Thymus (tissue), 11 donors: ENCODE results near the gene MED27. TPM values are rescaled to one million over a fixed set of nuclear protein-coding genes. Genes with fewer than 3 reads are reported as not detected.

Experiments used
- DNase-seq, 9 donors: peaks; one replicate each; pipeline ENCODE4 v3.0.0-alpha.2; 2013; ENCODE audit warnings: low spot score in 9 of 9, low read depth in 6 of 9, missing footprints in 1 of 9
- H3K27ac ChIP-seq, 2 donors: one replicate each; pipeline ENCODE4 v1.5.1; 2013; ENCODE audit warnings: control low read depth in 1 of 2, low read depth in 1 of 2, low read length in 1 of 2, mild to moderate bottlenecking in 1 of 2, moderate library complexity in 1 of 2
- H3K27me3 ChIP-seq, 2 donors: one replicate each; pipeline ENCODE4 v1.5.1; 2013; ENCODE audit warnings: low read length in 1 of 2; ENCODE audit not compliant: control insufficient read depth in 2 of 2, insufficient read depth in 1 of 2
- H3K36me3 ChIP-seq, 2 donors: one replicate each; pipeline ENCODE4 v1.5.1; 2013; ENCODE audit warnings: low read length in 1 of 2, mild to moderate bottlenecking in 1 of 2, moderate library complexity in 1 of 2; ENCODE audit not compliant: control insufficient read depth in 2 of 2, insufficient read depth in 2 of 2
- H3K4me1 ChIP-seq, 2 donors: one replicate each; pipeline ENCODE4 v1.5.1; 2013; ENCODE audit warnings: low read length in 2 of 2; ENCODE audit not compliant: control insufficient read depth in 2 of 2, insufficient read depth in 2 of 2
- H3K4me3 ChIP-seq, 2 donors: one replicate each; pipeline ENCODE4 v1.5.1; 2013; ENCODE audit warnings: low read length in 2 of 2, control low read depth in 1 of 2, mild to moderate bottlenecking in 1 of 2
- H3K9me3 ChIP-seq, 2 donors: one replicate each; pipeline ENCODE4 v1.5.1; 2013; ENCODE audit warnings: low read length in 1 of 2, mild to moderate bottlenecking in 1 of 2; ENCODE audit not compliant: control insufficient read depth in 2 of 2, insufficient read depth in 1 of 2
- whole genome bisulfite sequencing: extraction: QIAGEN DNeasy Blood & Tissue Kit; methylation state at CpG from one replicate; pipeline ENCODE4 v1.1.7; 2013; 5-methylcytosine and 5-hydroxymethylcytosine counted together
- polyA plus RNA-seq: library from polyadenylated mRNA; stranded (reverse); fragments of 200-250 nt; gene quantifications from one replicate; pipeline ENCODE4 v1.2.3, GENCODE V29; 2013
- total RNA-seq: library from RNA; stranded (reverse); fragments of 120-200 nt; gene quantifications from one replicate; pipeline ENCODE4 v1.2.4, GENCODE V29; 2013
- donor health status: healthy.

MED27 gene
- total and polyA plus RNA-seq, 2 donors: 27.2 to 31.0 TPM

DNA sequence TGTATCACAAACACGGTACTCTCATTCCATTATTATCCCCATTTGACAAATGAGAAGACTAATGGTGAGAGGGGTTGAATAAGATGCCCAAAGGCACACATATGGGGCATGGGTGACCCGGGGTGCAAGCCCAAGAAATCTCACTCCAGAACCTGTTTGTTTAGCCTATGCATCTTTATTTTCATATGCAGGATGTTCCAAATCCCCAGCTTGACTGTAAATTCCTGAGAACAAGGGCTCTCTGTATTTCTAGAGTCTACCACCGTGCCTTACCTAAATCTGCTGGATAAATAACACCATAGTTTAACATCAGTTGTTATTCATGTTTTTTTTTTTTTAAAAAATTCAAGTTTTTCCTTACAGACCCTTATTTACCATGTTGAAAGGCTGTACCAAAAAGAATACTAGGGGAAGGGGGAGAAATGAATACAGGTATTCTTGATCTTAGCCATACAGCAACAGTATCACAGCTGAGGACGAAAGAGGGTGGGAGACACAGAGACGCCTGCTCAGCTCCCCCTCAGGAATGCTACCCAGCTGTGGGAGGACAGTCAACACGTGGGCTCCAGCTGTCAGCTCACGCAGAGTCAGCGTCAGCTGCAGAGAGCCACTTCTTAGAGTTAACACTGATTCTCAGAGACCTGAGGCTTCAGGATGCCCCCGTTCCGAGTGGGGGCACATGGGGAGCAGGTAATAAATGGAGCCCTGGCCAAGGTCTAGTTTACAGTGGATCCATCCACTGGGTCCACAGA lies 86.6 kb downstream of the MED27 start:
- peaks cover 4 to 12% of the 10 kb centered on the region in 2 donors for H3K36me3 ChIP-seq
- H3K4me1 ChIP-seq: no peaks in the 10 kb centered on the region
- H3K9me3 ChIP-seq: no peaks in the 10 kb centered on the region
- H3K27me3 ChIP-seq: no peaks in the 10 kb centered on the region
- no peak overlapping the region for H3K27ac ChIP-seq
- DNase-seq: no peak
- H3K4me3 ChIP-seq: no peak overlapping the region
- 95% methylated on average over 10 of the region's 10 CpGs for WGBS

DNA sequence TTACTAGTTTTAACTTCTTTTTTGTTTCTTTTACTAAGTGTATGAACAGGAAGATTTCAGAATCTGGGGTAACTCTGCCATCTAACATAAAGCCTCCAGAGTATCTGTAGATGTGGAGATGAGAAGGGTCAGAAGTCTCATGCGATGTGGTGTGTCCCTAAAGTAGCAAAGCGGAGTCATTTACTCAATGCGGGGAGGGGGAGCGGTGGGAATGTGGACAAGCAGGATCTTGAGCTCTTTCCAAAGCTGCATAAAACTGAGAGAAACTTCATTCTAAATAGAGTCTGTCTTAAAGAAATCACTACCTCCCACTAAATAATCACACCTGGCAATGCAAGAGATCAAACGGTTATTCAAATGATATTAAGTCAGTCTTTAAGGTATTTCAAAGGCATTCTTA lies 92.4 kb downstream of the MED27 start:
- no peak overlapping the region for H3K4me3 ChIP-seq
- 97% methylated on average over 5 of the region's 5 CpGs for WGBS
- DNase-seq: no peak
- H3K27ac ChIP-seq: no peak overlapping the region
- H3K27me3 ChIP-seq: no peaks in the 10 kb centered on the region
- H3K9me3 ChIP-seq: no peaks in the 10 kb centered on the region
- no peaks in the 10 kb centered on the region for H3K4me1 ChIP-seq
- no peaks in the 10 kb centered on the region for H3K36me3 ChIP-seq

DNA sequence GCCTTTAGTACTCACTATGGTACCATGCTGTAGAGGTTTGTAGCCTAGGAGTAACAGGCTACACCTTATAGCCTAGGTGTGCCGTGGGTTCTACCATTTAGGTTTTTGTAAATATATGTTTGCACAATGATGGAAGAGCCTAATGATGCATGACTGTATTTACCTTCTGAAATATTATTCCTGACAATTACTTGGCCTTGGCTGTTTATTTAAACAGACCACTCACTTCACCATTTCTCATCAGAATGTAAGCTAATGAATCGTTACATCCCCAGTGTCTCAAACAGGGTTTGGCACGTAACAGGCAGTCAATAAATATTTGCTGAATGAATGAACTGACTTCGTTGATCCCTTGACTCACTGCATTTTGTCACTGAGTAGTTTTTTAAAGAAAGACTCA lies 93.1 kb downstream of the MED27 start:
- Histone ChIP-seq H3K4me1 (peaks cover 0 to 4% of the 10 kb centered on the region in 2 donors), H3K27me3 (no peaks in the 10 kb centered on the region), H3K4me3 (no peak overlapping the region), H3K9me3 (no peaks in the 10 kb centered on the region), H3K36me3 (no peaks in the 10 kb centered on the region), H3K27ac (no peak overlapping the region)
- DNase-seq: no peak
- 95% methylated on average over 4 of the region's 4 CpGs for WGBS

DNA sequence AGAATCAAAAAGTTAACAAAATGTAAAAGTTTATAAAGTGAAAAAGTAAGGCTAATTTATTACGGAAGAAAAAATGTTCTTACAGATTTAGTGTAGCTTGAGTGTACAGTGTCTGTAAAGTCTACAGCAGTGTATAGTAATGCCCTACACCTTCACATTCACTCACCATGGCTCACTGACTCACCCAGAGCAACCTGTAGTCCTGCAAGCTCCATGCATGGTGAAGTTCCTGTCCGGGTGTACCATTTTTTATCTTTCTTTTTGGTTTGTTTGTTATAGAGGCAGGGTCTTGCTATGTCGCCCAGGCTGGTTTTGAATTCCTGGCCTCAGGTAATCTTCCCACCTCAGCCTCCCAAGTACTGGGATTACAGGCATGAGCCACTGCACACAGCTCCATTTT lies 93.6 kb downstream of the MED27 start:
- Histone ChIP-seq H3K36me3 (no peaks in the 10 kb centered on the region), H3K9me3 (no peaks in the 10 kb centered on the region), H3K27ac (no peak overlapping the region), H3K4me3 (no peak overlapping the region), H3K27me3 (no peaks in the 10 kb centered on the region), H3K4me1 (peaks cover 0 to 6% of the 10 kb centered on the region in 2 donors)
- DNase-seq: no peak
- over 99% methylated on average over 3 of the region's 3 CpGs for WGBS

DNA sequence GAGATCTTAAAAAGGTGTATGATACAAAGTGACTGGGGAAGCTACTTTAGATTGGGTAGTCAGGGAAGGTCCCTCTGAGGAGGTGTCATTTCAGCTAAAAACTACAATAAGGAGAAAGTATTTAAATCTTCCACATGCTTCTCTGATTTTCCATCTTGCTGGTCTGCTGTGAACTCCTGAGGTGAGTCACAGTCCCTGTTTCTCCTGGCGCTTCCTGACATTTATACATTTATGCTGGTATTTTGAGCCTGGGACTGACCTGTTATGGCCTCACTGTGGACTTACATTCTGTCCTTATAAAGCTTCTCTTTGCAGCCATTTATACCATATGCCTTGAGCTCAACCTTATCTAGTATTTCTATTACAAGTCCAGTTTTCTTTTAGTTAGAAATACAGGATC lies 95.1 kb downstream of the MED27 start:
- H3K36me3 ChIP-seq: no peaks in the 10 kb centered on the region
- DNase-seq: no peak
- no peaks in the 10 kb centered on the region for H3K9me3 ChIP-seq
- 95% methylated on average over 1 of the region's 1 CpG for WGBS
- H3K27me3 ChIP-seq: no peaks in the 10 kb centered on the region
- no peak overlapping the region for H3K27ac ChIP-seq
- H3K4me1 ChIP-seq: peaks cover 0 to 6% of the 10 kb centered on the region in 2 donors
- no peak overlapping the region for H3K4me3 ChIP-seq

DNA sequence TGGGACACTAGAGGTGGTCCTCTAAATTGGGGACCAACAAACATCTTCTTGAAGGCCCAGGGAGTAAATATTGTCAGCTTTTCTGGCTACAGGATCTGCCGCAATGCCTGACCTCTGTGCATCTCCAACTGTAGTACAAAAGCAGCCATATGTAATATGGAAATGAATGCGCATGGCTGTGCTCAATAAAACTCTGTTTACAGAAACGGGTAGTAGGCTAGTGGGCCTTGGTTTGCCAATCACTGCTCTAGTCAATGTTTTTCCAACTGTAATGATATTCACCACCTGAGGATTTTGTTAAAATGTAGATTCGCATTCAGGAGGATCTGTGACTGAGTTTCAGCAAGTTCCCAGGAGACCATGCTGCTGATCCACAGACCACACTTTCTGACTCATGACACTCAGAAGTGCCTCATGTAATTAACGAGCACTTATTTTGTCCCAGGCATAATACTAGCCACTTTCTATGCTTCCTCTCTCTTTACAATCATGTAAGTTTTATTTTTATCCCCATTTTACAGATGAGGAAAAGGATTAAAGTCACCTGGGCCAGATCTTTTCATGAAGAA lies 96.9 kb downstream of the MED27 start:
- Histone ChIP-seq H3K4me3 (no peak overlapping the region), H3K9me3 (no peaks in the 10 kb centered on the region), H3K36me3 (no peaks in the 10 kb centered on the region), H3K4me1 (peaks cover 0 to 6% of the 10 kb centered on the region in 2 donors), H3K27me3 (no peaks in the 10 kb centered on the region), H3K27ac (no peak overlapping the region)
- DNase-seq: no peak
- WGBS: 79% methylated on average over 5 of the region's 5 CpGs

DNA sequence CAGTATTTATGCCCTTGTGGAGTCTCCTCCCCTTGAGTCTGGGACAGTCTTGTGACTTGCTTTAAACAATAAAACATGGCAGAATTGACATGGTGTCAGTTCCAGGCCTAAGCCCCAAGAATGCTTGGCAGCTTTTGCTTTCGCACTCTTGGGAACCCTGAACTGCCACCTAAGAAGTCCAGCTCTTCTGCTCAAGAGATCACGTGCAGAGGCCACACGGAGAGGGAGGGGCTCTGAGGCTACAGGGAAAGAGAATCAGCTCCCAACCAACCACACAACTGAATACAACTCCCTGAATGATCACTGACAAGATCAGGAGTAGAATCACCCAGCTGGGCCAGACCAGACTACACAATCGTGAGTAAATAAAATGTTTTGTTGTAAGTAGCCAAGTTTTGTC lies 97.6 kb downstream of the MED27 start:
- Histone ChIP-seq H3K4me3 (no peak overlapping the region), H3K27ac (no peak overlapping the region), H3K27me3 (no peaks in the 10 kb centered on the region), H3K36me3 (no peaks in the 10 kb centered on the region), H3K9me3 (no peaks in the 10 kb centered on the region), H3K4me1 (peaks cover 0 to 10% of the 10 kb centered on the region in 2 donors)
- no peak for DNase-seq
- WGBS: 97% methylated on average over 4 of the region's 4 CpGs

DNA sequence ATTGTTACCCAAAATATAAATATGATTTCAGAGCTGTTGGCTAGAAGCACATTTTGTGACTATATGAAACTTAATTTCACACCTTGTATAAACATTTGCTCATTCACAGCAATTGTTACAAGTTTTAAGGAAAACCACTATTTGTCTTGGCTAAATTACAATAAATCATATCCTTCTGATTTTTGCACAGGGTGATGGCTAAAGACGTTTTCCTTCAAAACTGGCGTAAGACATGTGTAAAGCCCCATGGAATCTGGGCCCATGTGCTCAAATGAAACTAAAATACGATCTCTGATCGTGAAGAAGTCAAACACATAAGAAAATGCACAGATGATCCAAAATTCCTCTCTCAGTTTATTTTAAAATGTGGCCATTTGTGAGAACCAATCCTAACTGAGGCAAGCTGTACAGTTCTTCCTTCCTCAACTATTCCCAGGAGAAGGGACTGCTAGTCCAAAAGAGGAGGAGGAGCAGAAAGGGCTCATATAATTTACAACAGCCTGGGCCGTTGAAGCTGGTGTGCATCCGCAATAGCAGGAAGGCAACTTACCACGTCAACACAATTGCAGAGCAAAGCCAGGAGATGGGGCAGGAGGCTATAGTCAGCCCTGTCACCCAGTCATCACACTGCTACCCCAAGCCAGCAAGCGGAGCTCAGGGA lies 98.4 kb downstream of the MED27 start:
- DNase-seq: no peak
- no peak overlapping the region for H3K4me3 ChIP-seq
- WGBS: 94% methylated on average over 8 of the region's 8 CpGs
- no peaks in the 10 kb centered on the region for H3K9me3 ChIP-seq
- peaks cover 0 to 14% of the 10 kb centered on the region in 2 donors for H3K4me1 ChIP-seq
- H3K27ac ChIP-seq: no peak overlapping the region
- no peaks in the 10 kb centered on the region for H3K27me3 ChIP-seq
- H3K36me3 ChIP-seq: no peaks in the 10 kb centered on the region

DNA sequence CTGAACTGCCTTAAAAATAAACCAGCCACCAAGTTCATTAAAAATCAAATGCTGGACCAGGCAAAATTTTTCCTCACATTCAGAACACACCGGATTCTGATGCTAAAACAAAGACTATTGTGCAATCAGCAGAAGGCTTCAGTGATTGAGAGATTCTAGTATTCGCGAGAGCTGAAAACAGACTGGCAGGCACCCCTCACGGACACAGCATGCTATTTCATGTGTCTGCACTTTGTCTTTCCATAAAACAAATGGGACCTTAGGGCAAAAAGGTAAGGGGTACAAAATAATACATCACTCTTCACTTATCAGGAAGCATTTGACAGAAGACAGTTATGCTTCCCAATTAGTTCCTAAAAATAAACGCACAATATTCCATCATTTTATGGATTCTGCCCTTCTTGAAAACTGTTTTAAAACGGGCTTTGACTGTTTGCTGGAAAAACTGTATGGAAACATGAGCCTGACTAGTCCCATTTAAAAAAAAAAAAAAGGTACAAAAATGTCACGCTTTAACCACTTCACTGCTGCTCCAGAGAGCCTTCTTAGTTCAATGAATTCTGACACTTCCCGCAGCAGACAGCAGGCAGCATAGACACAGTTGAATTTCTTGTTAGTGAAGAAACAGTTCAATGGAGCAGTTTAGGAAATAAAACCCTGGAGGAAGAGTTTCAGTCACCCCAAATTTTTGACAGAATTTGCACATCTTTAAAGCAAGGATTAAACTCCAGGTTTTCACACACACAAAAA lies 99.2 kb downstream of the MED27 start:
- 83% methylated on average over 8 of the region's 8 CpGs for WGBS
- H3K9me3 ChIP-seq: no peaks in the 10 kb centered on the region
- DNase-seq: no peak
- H3K4me1 ChIP-seq: peaks cover 0 to 14% of the 10 kb centered on the region in 2 donors
- H3K36me3 ChIP-seq: no peaks in the 10 kb centered on the region
- H3K27me3 ChIP-seq: no peaks in the 10 kb centered on the region
- no peak overlapping the region for H3K27ac ChIP-seq
- H3K4me3 ChIP-seq: no peak overlapping the region
